Rectal smooth muscle tissue (tissue), 1 donor: ENCODE results near the gene ATAD2B.

Source experiments
- H3K27ac ChIP-seq: one replicate; pipeline ENCODE4 v1.7.0; 2013; ENCODE audit warnings: low read depth, low read length, inconsistent platforms
- H3K27me3 ChIP-seq: one replicate; pipeline ENCODE4 v1.7.0; 2013; ENCODE audit warnings: low read length; ENCODE audit not compliant: control insufficient read depth, insufficient read depth
- H3K36me3 ChIP-seq: one replicate; pipeline ENCODE4 v1.7.0; 2013; ENCODE audit warnings: low read length; ENCODE audit not compliant: control insufficient read depth, insufficient read depth
- H3K4me1 ChIP-seq: one replicate; pipeline ENCODE4 v1.7.0; 2013; ENCODE audit warnings: low read length; ENCODE audit not compliant: control insufficient read depth, insufficient read depth
- H3K4me3 ChIP-seq: one replicate; pipeline ENCODE4 v1.7.0; 2013; ENCODE audit warnings: low read length
- H3K9ac ChIP-seq: one replicate; pipeline ENCODE4 v1.7.0; 2013; ENCODE audit warnings: low read length

ATAD2B gene

GRCh38 chr2:23904215-23904614 lies 22.7 kb downstream of the ATAD2B start:
- Histone ChIP-seq H3K4me1 (peaks cover 10% of the 10 kb centered on the region), H3K27ac (no peak overlapping the region), H3K9ac (no peak overlapping the region)

GRCh38 chr2:23903034-23903433 lies 23.9 kb downstream of the ATAD2B start:
- H3K27me3 ChIP-seq, result no peaks in the 10 kb centered on the region
- no peak overlapping the region for H3K9ac ChIP-seq
- no peaks in the 10 kb centered on the region for H3K36me3 ChIP-seq
- no peak overlapping the region for H3K27ac ChIP-seq
- H3K4me1 ChIP-seq, result peaks cover 10% of the 10 kb centered on the region
- no peak overlapping the region for H3K4me3 ChIP-seq

More at GRCh38 chr2:23904215-23904614, 22.7 kb downstream of the ATAD2B start:
- no peaks in the 10 kb centered on the region for H3K27me3 ChIP-seq
- H3K4me3 ChIP-seq, result no peak overlapping the region
- H3K36me3 ChIP-seq, result no peaks in the 10 kb centered on the region

GRCh38 chr2:23901966-23902846 lies 24.7 kb downstream of the ATAD2B start:
- H3K36me3 ChIP-seq, result no peaks in the 10 kb centered on the region
- no peak overlapping the region for H3K4me3 ChIP-seq
- peaks cover 10% of the 10 kb centered on the region for H3K4me1 ChIP-seq
- no peak overlapping the region for H3K9ac ChIP-seq
- H3K27me3 ChIP-seq, result no peaks in the 10 kb centered on the region
- no peak overlapping the region for H3K27ac ChIP-seq

GRCh38 chr2:23900541-23901322 lies 26.2 kb downstream of the ATAD2B start:
- Histone ChIP-seq H3K27ac (no peak overlapping the region), H3K4me1 (peaks cover 10% of the 10 kb centered on the region), H3K27me3 (no peaks in the 10 kb centered on the region), H3K4me3 (no peak overlapping the region), H3K36me3 (no peaks in the 10 kb centered on the region), H3K9ac (no peak overlapping the region)

- Histone ChIP-seq H3K27ac (no peak overlapping the region), H3K9ac (no peak overlapping the region), H3K4me3 (no peak overlapping the region), H3K36me3 (no peaks in the 10 kb centered on the region), H3K27me3 (no peaks in the 10 kb centered on the region), H3K4me1 (peaks cover 10% of the 10 kb centered on the region)
Observed at GRCh38 chr2:23900133-23900532, 26.8 kb downstream of the ATAD2B start.

GRCh38 chr2:23871206-23871605 lies 55.7 kb downstream of the ATAD2B start:
- H3K27me3 ChIP-seq, result no peaks in the 10 kb centered on the region
- no peak overlapping the region for H3K9ac ChIP-seq
- H3K4me3 ChIP-seq, result no peak overlapping the region
- peaks cover 9% of the 10 kb centered on the region for H3K36me3 ChIP-seq
- no peak overlapping the region for H3K27ac ChIP-seq
- H3K4me1 ChIP-seq, result no peaks in the 10 kb centered on the region

- Histone ChIP-seq H3K4me3 (no peak overlapping the region), H3K36me3 (peaks cover 8% of the 10 kb centered on the region), H3K27me3 (no peaks in the 10 kb centered on the region), H3K4me1 (no peaks in the 10 kb centered on the region), H3K27ac (no peak overlapping the region), H3K9ac (no peak overlapping the region)
Observed at GRCh38 chr2:23867449-23867848, 59.5 kb downstream of the ATAD2B start.

- Histone ChIP-seq H3K4me3 (no peak overlapping the region), H3K9ac (no peak overlapping the region), H3K4me1 (no peaks in the 10 kb centered on the region), H3K27ac (no peak overlapping the region), H3K27me3 (no peaks in the 10 kb centered on the region), H3K36me3 (peaks cover 5% of the 10 kb centered on the region)
Observed at GRCh38 chr2:23862716-23863426, 64.1 kb downstream of the ATAD2B start.

GRCh38 chr2:23861952-23862351 lies 65.0 kb downstream of the ATAD2B start:
- no peaks in the 10 kb centered on the region for H3K27me3 ChIP-seq
- peaks cover 2% of the 10 kb centered on the region for H3K36me3 ChIP-seq
- H3K9ac ChIP-seq, result no peak overlapping the region
- no peaks in the 10 kb centered on the region for H3K4me1 ChIP-seq
- H3K4me3 ChIP-seq, result no peak overlapping the region
- no peak overlapping the region for H3K27ac ChIP-seq

- H3K27me3 ChIP-seq, result no peaks in the 10 kb centered on the region
- no peak overlapping the region for H3K9ac ChIP-seq
- H3K4me3 ChIP-seq, result no peak overlapping the region
- peaks cover 2% of the 10 kb centered on the region for H3K36me3 ChIP-seq
- no peak overlapping the region for H3K27ac ChIP-seq
- H3K4me1 ChIP-seq, result no peaks in the 10 kb centered on the region
Observed at GRCh38 chr2:23859983-23860382, 66.9 kb downstream of the ATAD2B start.

- no peak overlapping the region for H3K27ac ChIP-seq
- no peaks in the 10 kb centered on the region for H3K4me1 ChIP-seq
- no peak overlapping the region for H3K9ac ChIP-seq
- H3K4me3 ChIP-seq, result no peak overlapping the region
- H3K27me3 ChIP-seq, result no peaks in the 10 kb centered on the region
- peaks cover 2% of the 10 kb centered on the region for H3K36me3 ChIP-seq
Observed at GRCh38 chr2:23859234-23859633, 67.7 kb downstream of the ATAD2B start.

GRCh38 chr2:23850564-23851256 lies 76.2 kb downstream of the ATAD2B start:
- Histone ChIP-seq H3K4me3 (no peak overlapping the region), H3K27ac (no peak overlapping the region), H3K9ac (no peak overlapping the region), H3K36me3 (no peaks in the 10 kb centered on the region), H3K4me1 (no peaks in the 10 kb centered on the region), H3K27me3 (no peaks in the 10 kb centered on the region)
